SK-N-SH treated with all-trans-retinoic acid at 6 μM for 48 hours (cell line): ENCODE data around the gene YES1.

Experiments
- ATAC-seq: fragments of 200-7000 bp; cut with Tn5 transposase; 3 replicates; pipeline ENCODE4 v1.9.1; 2020; ENCODE audit warnings: mild to moderate bottlenecking, moderate library complexity
- BACH2 ChIP-seq: fragments of 250-450 bp; sonication (Bioruptor Pico); IDR thresholded peaks from 2 replicates; pipeline ENCODE4 v1.9.0; 2021; ENCODE audit warnings: mild to moderate bottlenecking, borderline replicate concordance
- CREB5 ChIP-seq: fragments of 250-450 bp; sonication (Bioruptor Pico); IDR thresholded peaks from 2 replicates; pipeline ENCODE4 v1.5.1; 2020; ENCODE audit warnings: low read depth, mild to moderate bottlenecking, moderate library complexity
- CSDC2 ChIP-seq: fragments of 250-450 bp; sonication (Bioruptor Pico); IDR thresholded peaks from 2 replicates; pipeline ENCODE4 v1.5.0; 2020; ENCODE audit warnings: mild to moderate bottlenecking, moderate library complexity
- ESRRG ChIP-seq: fragments of 250-450 bp; sonication (Bioruptor Pico); IDR thresholded peaks from 2 replicates; pipeline ENCODE4 v1.6.1; 2021; ENCODE audit warnings: mild to moderate bottlenecking
- GLIS3 ChIP-seq: fragments of 250-450 bp; sonication (Bioruptor Pico); IDR thresholded peaks from 2 replicates; pipeline ENCODE4 v1.5.0; 2020; ENCODE audit warnings: mild to moderate bottlenecking, moderate library complexity
- ISL1 ChIP-seq: fragments of 250-450 bp; sonication (Bioruptor Pico); IDR thresholded peaks from 2 replicates; pipeline ENCODE4 v2.1.2; 2022; ENCODE audit warnings: mild to moderate bottlenecking, moderate library complexity
- OSR1 ChIP-seq: fragments of 250-450 bp; sonication (Bioruptor Pico); IDR thresholded peaks from 2 replicates; pipeline ENCODE4 v1.8.0; 2022; ENCODE audit warnings: moderate library complexity, mild to moderate bottlenecking, inconsistent platforms
- POU6F1 ChIP-seq: fragments of 250-450 bp; sonication (Bioruptor Pico); IDR thresholded peaks from 2 replicates; pipeline ENCODE4 v1.8.0; 2021; ENCODE audit warnings: low read depth, mild to moderate bottlenecking, moderate library complexity, borderline replicate concordance
- PPARA ChIP-seq: fragments of 250-450 bp; sonication (Bioruptor Pico); IDR thresholded peaks from 2 replicates; pipeline ENCODE4 v1.5.0; 2020; ENCODE audit warnings: mild to moderate bottlenecking, borderline replicate concordance
- RARB ChIP-seq: fragments of 250-450 bp; sonication (Bioruptor Pico); IDR thresholded peaks from 2 replicates; pipeline ENCODE4 v1.8.0; 2021; ENCODE audit warnings: mild to moderate bottlenecking, moderate library complexity
- SNAI2 ChIP-seq: fragments of 250-450 bp; sonication (Bioruptor Pico); IDR thresholded peaks from 2 replicates; pipeline ENCODE4 v1.5.0; 2020; ENCODE audit warnings: mild to moderate bottlenecking, moderate library complexity
- TOX ChIP-seq: fragments of 250-450 bp; sonication (Bioruptor Pico); IDR thresholded peaks from 2 replicates; pipeline ENCODE4 v1.8.0; 2021; ENCODE audit warnings: mild to moderate bottlenecking, moderate library complexity, borderline replicate concordance
- TSHZ2 ChIP-seq: fragments of 250-450 bp; sonication (Bioruptor Pico); IDR thresholded peaks from 2 replicates; pipeline ENCODE4 v1.5.0; 2020; ENCODE audit warnings: mild to moderate bottlenecking, moderate library complexity
- ZC3H10 ChIP-seq: fragments of 250-450 bp; sonication (Bioruptor Pico); IDR thresholded peaks from 2 replicates; pipeline ENCODE4 v1.5.1; 2021; ENCODE audit warnings: mild to moderate bottlenecking, moderate library complexity
- ZFP3 ChIP-seq: fragments of 250-450 bp; sonication (Bioruptor Pico); IDR thresholded peaks from 2 replicates; pipeline ENCODE4 v1.5.0; 2020; ENCODE audit warnings: mild to moderate bottlenecking, moderate library complexity
- ZFP30 ChIP-seq: fragments of 450-650 bp; formaldehyde crosslinking; IDR thresholded peaks from 2 replicates; pipeline ENCODE4 v1.5.0; 2022; ENCODE audit warnings: mild to moderate bottlenecking, moderate library complexity
- ZNF565 ChIP-seq: fragments of 450-650 bp; formaldehyde crosslinking; conservative IDR thresholded peaks from 2 replicates; pipeline ENCODE4 v1.5.0; 2020; ENCODE audit warnings: low read depth, mild to moderate bottlenecking, moderate library complexity
- ZNF8 ChIP-seq: fragments of 450-650 bp; formaldehyde crosslinking; IDR thresholded peaks from 2 replicates; pipeline ENCODE4 v1.5.0; 2020; ENCODE audit warnings: mild to moderate bottlenecking, moderate library complexity
- TF ChIP-seq, protein P1 (sequence below): fragments of 250-450 bp; sonication (Bioruptor Pico); IDR thresholded peaks from 2 replicates; pipeline ENCODE4 v1.5.1; 2021; ENCODE audit warnings: mild to moderate bottlenecking, moderate library complexity
- TF ChIP-seq, protein P2 (sequence below): fragments of 250-450 bp; sonication (Bioruptor Pico); IDR thresholded peaks from 2 replicates; pipeline ENCODE4 v1.8.0; 2020; ENCODE audit warnings: mild to moderate bottlenecking, moderate library complexity, borderline replicate concordance

YES1 gene

GRCh38 chr18:773980-774624 lies 37.9 kb downstream of the YES1 start:
- TF ChIP-seq ESRRG (CRISPR knock-in tag): no peak
- no peak for ATAC-seq

- TF ChIP-seq PPARA (no peak), ZNF8 (no peak), CSDC2 (CRISPR knock-in tag) (no peak), TOX (CRISPR knock-in tag) (no peak), ZNF565 (CRISPR knock-in tag) (no peak)
- TF ChIP-seq, protein P1, sequence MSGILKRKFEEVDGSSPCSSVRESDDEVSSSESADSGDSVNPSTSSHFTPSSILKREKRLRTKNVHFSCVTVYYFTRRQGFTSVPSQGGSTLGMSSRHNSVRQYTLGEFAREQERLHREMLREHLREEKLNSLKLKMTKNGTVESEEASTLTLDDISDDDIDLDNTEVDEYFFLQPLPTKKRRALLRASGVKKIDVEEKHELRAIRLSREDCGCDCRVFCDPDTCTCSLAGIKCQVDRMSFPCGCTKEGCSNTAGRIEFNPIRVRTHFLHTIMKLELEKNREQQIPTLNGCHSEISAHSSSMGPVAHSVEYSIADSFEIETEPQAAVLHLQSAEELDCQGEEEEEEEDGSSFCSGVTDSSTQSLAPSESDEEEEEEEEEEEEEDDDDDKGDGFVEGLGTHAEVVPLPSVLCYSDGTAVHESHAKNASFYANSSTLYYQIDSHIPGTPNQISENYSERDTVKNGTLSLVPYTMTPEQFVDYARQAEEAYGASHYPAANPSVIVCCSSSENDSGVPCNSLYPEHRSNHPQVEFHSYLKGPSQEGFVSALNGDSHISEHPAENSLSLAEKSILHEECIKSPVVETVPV (CRISPR knock-in tag): no peak
Measured at GRCh38 chr18:770583-770961, 41.5 kb downstream of the YES1 start.

GRCh38 chr18:767961-768360 lies 44.1 kb downstream of the YES1 start:
- no peak for TF ChIP-seq SNAI2 (CRISPR knock-in tag)
- TF ChIP-seq, all 23 proteins: peak for 0
- ATAC-seq: no peak

More at GRCh38 chr18:770583-770961, 41.5 kb downstream of the YES1 start:
- no peak for ATAC-seq

- TF ChIP-seq SNAI2 (CRISPR knock-in tag) (no peak), BACH2 (CRISPR knock-in tag) (no peak), ZC3H10 (CRISPR knock-in tag) (no peak), GLIS3 (CRISPR knock-in tag) (no peak), POU6F1 (no peak), TOX (CRISPR knock-in tag) (no peak), CREB5 (CRISPR knock-in tag) (no peak), ZNF565 (CRISPR knock-in tag) (no peak), TSHZ2 (CRISPR knock-in tag) (no peak), OSR1 (CRISPR knock-in tag) (no peak), RARB (CRISPR knock-in tag) (no peak), ZFP3 (CRISPR knock-in tag) (no peak), ZNF8 (no peak), ISL1 (no peak), ESRRG (CRISPR knock-in tag) (no peak), PPARA (no peak), ZFP30 (no peak)
- TF ChIP-seq, protein P1 (CRISPR knock-in tag): no peak
- TF ChIP-seq, protein P2, sequence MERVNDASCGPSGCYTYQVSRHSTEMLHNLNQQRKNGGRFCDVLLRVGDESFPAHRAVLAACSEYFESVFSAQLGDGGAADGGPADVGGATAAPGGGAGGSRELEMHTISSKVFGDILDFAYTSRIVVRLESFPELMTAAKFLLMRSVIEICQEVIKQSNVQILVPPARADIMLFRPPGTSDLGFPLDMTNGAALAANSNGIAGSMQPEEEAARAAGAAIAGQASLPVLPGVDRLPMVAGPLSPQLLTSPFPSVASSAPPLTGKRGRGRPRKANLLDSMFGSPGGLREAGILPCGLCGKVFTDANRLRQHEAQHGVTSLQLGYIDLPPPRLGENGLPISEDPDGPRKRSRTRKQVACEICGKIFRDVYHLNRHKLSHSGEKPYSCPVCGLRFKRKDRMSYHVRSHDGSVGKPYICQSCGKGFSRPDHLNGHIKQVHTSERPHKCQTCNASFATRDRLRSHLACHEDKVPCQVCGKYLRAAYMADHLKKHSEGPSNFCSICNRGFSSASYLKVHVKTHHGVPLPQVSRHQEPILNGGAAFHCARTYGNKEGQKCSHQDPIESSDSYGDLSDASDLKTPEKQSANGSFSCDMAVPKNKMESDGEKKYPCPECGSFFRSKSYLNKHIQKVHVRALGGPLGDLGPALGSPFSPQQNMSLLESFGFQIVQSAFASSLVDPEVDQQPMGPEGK (CRISPR knock-in tag): no peak
- TF ChIP-seq, all 23 proteins: peak for 0
- ATAC-seq: no peak
Measured at GRCh38 chr18:767084-767882, 44.8 kb downstream of the YES1 start.
